H9 (cell line): ENCODE results near the gene HP. TPM values are rescaled to one million over a fixed set of nuclear protein-coding genes. Genes with fewer than 3 reads are reported as not detected.

Experiments
- DNase-seq: peaks from one replicate; pipeline ENCODE4 v3.0.0-alpha.2; 2017
- H2AFZ ChIP-seq: one replicate; pipeline ENCODE4 v1.6.1; 2013; ENCODE audit warnings: mild to moderate bottlenecking, low read length, control low read depth, moderate library complexity
- H2AK5ac ChIP-seq: 2 replicates; pipeline ENCODE4 v1.6.1; 2013; ENCODE audit warnings: low read length, control low read depth, mixed read lengths; ENCODE audit not compliant: insufficient read length
- H2BK120ac ChIP-seq: one replicate; pipeline ENCODE4 v1.6.1; 2013; ENCODE audit warnings: low read depth, mild to moderate bottlenecking, low read length, control low read depth, inconsistent platforms; ENCODE audit not compliant: poor library complexity, severe bottlenecking
- H2BK12ac ChIP-seq: 2 replicates; pipeline ENCODE4 v1.6.1; 2013; ENCODE audit warnings: low read length, control low read depth, mixed read lengths, low read depth; ENCODE audit not compliant: insufficient read length
- H2BK15ac ChIP-seq: 2 replicates; pipeline ENCODE4 v1.6.1; 2013; ENCODE audit warnings: low read depth, low read length, control low read depth
- H2BK20ac ChIP-seq: one replicate; pipeline ENCODE4 v1.6.1; 2013; ENCODE audit warnings: low read depth, mild to moderate bottlenecking, low read length, control low read depth, inconsistent platforms; ENCODE audit not compliant: poor library complexity, severe bottlenecking
- H2BK5ac ChIP-seq: 2 replicates; pipeline ENCODE4 v1.6.1; 2013; ENCODE audit warnings: low read length, control low read depth, mixed read lengths; ENCODE audit not compliant: insufficient read length
- H3K14ac ChIP-seq: 2 replicates; pipeline ENCODE4 v1.6.1; 2013; ENCODE audit warnings: low read length, control low read depth; ENCODE audit not compliant: insufficient read depth
- H3K18ac ChIP-seq: 2 replicates; pipeline ENCODE4 v1.6.1; 2013; ENCODE audit warnings: low read depth, mild to moderate bottlenecking, mixed read lengths, low read length, control low read depth; ENCODE audit not compliant: insufficient read length
- H3K23ac ChIP-seq: 2 replicates; pipeline ENCODE4 v1.6.1; 2013; ENCODE audit warnings: low read length, control low read depth, mixed read lengths, low read depth; ENCODE audit not compliant: insufficient read length
- H3K23me2 ChIP-seq: 2 replicates; pipeline ENCODE4 v1.6.1; 2013; ENCODE audit warnings: low read depth, mild to moderate bottlenecking, mixed read lengths, low read length, control low read depth; ENCODE audit not compliant: insufficient read length, poor library complexity, severe bottlenecking
- H3K27ac ChIP-seq: 2 replicates; pipeline ENCODE4 v1.5.1; 2013; ENCODE audit warnings: low read length, control low read depth, mixed read lengths, low read depth; ENCODE audit not compliant: insufficient read length
- H3K27me3 ChIP-seq: 2 replicates; pipeline ENCODE4 v1.6.1; 2013; ENCODE audit warnings: low read length, control low read depth, inconsistent platforms; ENCODE audit not compliant: insufficient read depth
- H3K4ac ChIP-seq: 2 replicates; pipeline ENCODE4 v1.6.1; 2013; ENCODE audit warnings: low read depth, mild to moderate bottlenecking, control low read depth, inconsistent platforms, low read length, moderate library complexity
- H3K4me1 ChIP-seq: 2 replicates; pipeline ENCODE4 v1.6.1; 2013; ENCODE audit warnings: low read length, control low read depth, inconsistent platforms; ENCODE audit not compliant: insufficient read depth
- H3K4me2 ChIP-seq: 2 replicates; pipeline ENCODE4 v1.6.1; 2013; ENCODE audit warnings: low read length, control low read depth, mixed read lengths; ENCODE audit not compliant: insufficient read length, insufficient read depth
- H3K56ac ChIP-seq: 2 replicates; pipeline ENCODE4 v1.6.1; 2013; ENCODE audit warnings: low read depth, mild to moderate bottlenecking, mixed read lengths, low read length, control low read depth; ENCODE audit not compliant: insufficient read length
- H3K79me1 ChIP-seq: 2 replicates; pipeline ENCODE4 v1.6.1; 2013; ENCODE audit warnings: low read depth, mild to moderate bottlenecking, moderate library complexity, low read length, control low read depth, inconsistent platforms; ENCODE audit not compliant: insufficient read depth, poor library complexity, severe bottlenecking
- H3K79me2 ChIP-seq: 2 replicates; pipeline ENCODE4 v1.6.1; 2013; ENCODE audit warnings: low read length, control low read depth, inconsistent platforms; ENCODE audit not compliant: insufficient read depth
- H3K9ac ChIP-seq: 2 replicates; pipeline ENCODE4 v1.6.1; 2013; ENCODE audit warnings: low read length, control low read depth, mixed read lengths; ENCODE audit not compliant: insufficient read length; ENCODE audit errors: extremely low read depth
- H3K9me3 ChIP-seq: one replicate; pipeline ENCODE4 v1.6.1; 2013; ENCODE audit warnings: low read depth, low read length, inconsistent platforms; ENCODE audit not compliant: control insufficient read depth
- H3T11ph ChIP-seq: one replicate; pipeline ENCODE4 v1.6.1; 2013; ENCODE audit warnings: mild to moderate bottlenecking, low read length, control low read depth, inconsistent platforms
- H4K20me1 ChIP-seq: one replicate; pipeline ENCODE4 v1.6.1; 2013; ENCODE audit not compliant: control insufficient read depth, insufficient read length, insufficient read depth
- H4K5ac ChIP-seq: 2 replicates; pipeline ENCODE4 v1.6.1; 2013; ENCODE audit warnings: low read depth, mild to moderate bottlenecking, mixed read lengths, low read length, control low read depth; ENCODE audit not compliant: insufficient read length
- H4K8ac ChIP-seq: replicated peaks from 2 replicates; pipeline ENCODE4 v1.6.1; 2013; ENCODE audit warnings: low read length, control low read depth, mixed read lengths, low read depth; ENCODE audit not compliant: insufficient read length
- H4K91ac ChIP-seq: 2 replicates; pipeline ENCODE4 v1.6.1; 2013; ENCODE audit warnings: low read depth, mild to moderate bottlenecking, moderate library complexity, mixed read lengths, low read length, control low read depth; ENCODE audit not compliant: insufficient read length
- H3K27ac Mint-ChIP-seq, 3 experiments: 2 replicates in 2 of 3; 3 replicates in 1 of 3; pipeline ENCODE4 v1.8.0; 2020 to 2021; ENCODE audit warnings: mixed read lengths in 3 of 3, mild to moderate bottlenecking in 1 of 3, moderate library complexity in 1 of 3
- H3K27me3 Mint-ChIP-seq: 2 replicates; pipeline ENCODE4 v1.8.0; 2021; ENCODE audit warnings: low read depth, mild to moderate bottlenecking, moderate library complexity, mixed read lengths
- H3K36me3 Mint-ChIP-seq, 3 experiments: 2 replicates in 2 of 3; 3 replicates in 1 of 3; pipeline ENCODE4 v1.8.0; 2020 to 2021; ENCODE audit warnings: low read depth in 3 of 3, mixed read lengths in 3 of 3; ENCODE audit not compliant: insufficient read depth in 1 of 3
- H3K4me1 Mint-ChIP-seq, 2 experiments: 2 replicates each; pipeline ENCODE4 v1.8.0; 2020; ENCODE audit warnings: mixed read lengths in 2 of 2
- H3K4me3 Mint-ChIP-seq, 2 experiments: 2 replicates in 1 of 2; 3 replicates in 1 of 2; pipeline ENCODE4 v1.8.0; 2020 to 2021; ENCODE audit warnings: mild to moderate bottlenecking in 2 of 2, mixed read lengths in 2 of 2, moderate library complexity in 1 of 2
- H3K9me3 Mint-ChIP-seq, 2 experiments: 2 replicates in 1 of 2; 3 replicates in 1 of 2; pipeline ENCODE4 v1.8.0; 2020; ENCODE audit warnings: mild to moderate bottlenecking in 2 of 2, mixed read lengths in 2 of 2, moderate library complexity in 1 of 2
- WGBS: extraction: QIAGEN DNeasy Blood & Tissue Kit; methylation state at CpG from one replicate; pipeline ENCODE4 v1.1.7; 2013; ENCODE audit warnings: missing lambda C conversion rate, low lambda C conversion rate, mixed read lengths; ENCODE audit not compliant: insufficient read length; ENCODE audit errors: extremely low coverage; 5-methylcytosine and 5-hydroxymethylcytosine counted together
- total RNA-seq: library from RNA; stranded (reverse); gene quantifications from 2 replicates; pipeline ENCODE4 v1.2.1, GENCODE V29; 2021
- TF ChIP-seq, protein P1 (sequence below): fragments of 200-600 bp; sonication (generic); conservative IDR thresholded peaks from 3 replicates; pipeline ENCODE4 v1.8.0; 2021; ENCODE audit warnings: antibody characterized with exemption, mild to moderate bottlenecking

The HP gene
- total RNA-seq, 1 experiment from 2014 or later, result not detected

DNA sequence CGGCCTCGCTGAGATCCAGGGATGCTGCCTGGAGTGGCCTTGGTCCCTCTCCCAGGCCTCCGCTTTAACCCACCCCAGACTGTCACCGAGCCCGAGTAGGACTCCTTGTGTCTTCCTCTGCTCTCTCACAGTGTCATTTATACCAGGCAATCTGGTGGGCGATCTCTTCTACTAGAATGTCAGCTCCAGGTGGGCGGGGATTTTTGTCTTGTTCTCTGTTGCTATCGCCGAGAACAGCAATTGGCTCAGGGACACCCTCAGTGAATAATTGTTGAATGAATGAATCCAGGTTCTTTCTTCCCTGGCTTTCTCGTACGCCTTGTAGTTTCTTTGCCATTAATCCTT is 39.9 kb downstream of the HP start:
- Mint-ChIP-seq H3K9me3 (no peaks in the 10 kb centered on the region), H3K27ac (peak overlapping the region; percentile 92 to 99 (median 99)), H3K36me3 (peaks cover 2 to 38% (median 37%) of the 10 kb centered on the region in 3 experiments; a peak in 5 of 7 replicates), H3K27me3 (no peaks in the 10 kb centered on the region), H3K4me3 (peak overlapping the region; percentile 98), H3K4me1 (peaks cover 14 to 16% of the 10 kb centered on the region in 2 experiments)
- WGBS, result no CpG with 5 or more reads among the region's 11 CpGs
- no peak overlapping the region for H2BK120ac ChIP-seq
- H3K4me2 ChIP-seq, result peak overlapping the region; percentile 93
- H3K4ac ChIP-seq, result no peak overlapping the region
- no peaks in the 10 kb centered on the region for H4K20me1 ChIP-seq
- H2AFZ ChIP-seq, result no peak overlapping the region
- H3K27ac ChIP-seq, result no peak overlapping the region
- peaks cover 7% of the 10 kb centered on the region; the same call in 1 of the 2 replicates for H3K4me1 ChIP-seq
- no peaks in the 10 kb centered on the region for H3K27me3 ChIP-seq
- TF ChIP-seq, protein P1, sequence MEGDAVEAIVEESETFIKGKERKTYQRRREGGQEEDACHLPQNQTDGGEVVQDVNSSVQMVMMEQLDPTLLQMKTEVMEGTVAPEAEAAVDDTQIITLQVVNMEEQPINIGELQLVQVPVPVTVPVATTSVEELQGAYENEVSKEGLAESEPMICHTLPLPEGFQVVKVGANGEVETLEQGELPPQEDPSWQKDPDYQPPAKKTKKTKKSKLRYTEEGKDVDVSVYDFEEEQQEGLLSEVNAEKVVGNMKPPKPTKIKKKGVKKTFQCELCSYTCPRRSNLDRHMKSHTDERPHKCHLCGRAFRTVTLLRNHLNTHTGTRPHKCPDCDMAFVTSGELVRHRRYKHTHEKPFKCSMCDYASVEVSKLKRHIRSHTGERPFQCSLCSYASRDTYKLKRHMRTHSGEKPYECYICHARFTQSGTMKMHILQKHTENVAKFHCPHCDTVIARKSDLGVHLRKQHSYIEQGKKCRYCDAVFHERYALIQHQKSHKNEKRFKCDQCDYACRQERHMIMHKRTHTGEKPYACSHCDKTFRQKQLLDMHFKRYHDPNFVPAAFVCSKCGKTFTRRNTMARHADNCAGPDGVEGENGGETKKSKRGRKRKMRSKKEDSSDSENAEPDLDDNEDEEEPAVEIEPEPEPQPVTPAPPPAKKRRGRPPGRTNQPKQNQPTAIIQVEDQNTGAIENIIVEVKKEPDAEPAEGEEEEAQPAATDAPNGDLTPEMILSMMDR, result no peak
- H3K9ac ChIP-seq, result peak overlapping the region; percentile 85
- H3T11ph ChIP-seq, result no peak overlapping the region
- H2BK5ac ChIP-seq, result no peak overlapping the region
- H3K9me3 ChIP-seq, result no peaks in the 10 kb centered on the region
- H3K79me2 ChIP-seq, result peaks cover 12% of the 10 kb centered on the region; the same call in 1 of the 2 replicates
- no peak overlapping the region for H3K18ac ChIP-seq
- no peak overlapping the region; the same call in 1 of the 2 replicates for H3K14ac ChIP-seq
- H2BK15ac ChIP-seq, result no peak overlapping the region
- no peak overlapping the region for H2BK12ac ChIP-seq
- H3K56ac ChIP-seq, result no peak overlapping the region
- no peak overlapping the region for H2AK5ac ChIP-seq
- no peak overlapping the region for H3K23ac ChIP-seq
- H4K91ac ChIP-seq, result no peak overlapping the region
- H2BK20ac ChIP-seq, result no peak overlapping the region
- peaks cover 6% of the 10 kb centered on the region for H3K23me2 ChIP-seq
- H4K8ac ChIP-seq, result no peak overlapping the region
- H3K79me1 ChIP-seq, result peaks cover 7% of the 10 kb centered on the region
- no peak for DNase-seq
- H4K5ac ChIP-seq, result no peak overlapping the region
